Calu3 (cell line): Measurements from ENCODE around the gene TRMT44. TPM values are rescaled to one million over a fixed set of nuclear protein-coding genes. Genes with fewer than 3 reads are reported as not detected.

Experiments used
- BruUV-seq: library from RNA; stranded (reverse); fragments of 400-500 nt; replicated peaks from 2 replicates; lab custom pipeline; 2021; lab: Mats Ljungman, UMichigan
- CTCF ChIA-PET: fragments of 300-600 bp; sonication (Branson Sonifier 250); formaldehyde crosslinking; loops from one replicate; lab custom pipeline; 2022; ENCODE audit warnings: antibody characterized with exemption; lab: Charles Lee
- DNase-seq: peaks from one replicate; pipeline ENCODE4 v3.0.0; 2022
- H3K27ac Mint-ChIP-seq: one replicate; pipeline ENCODE4 v1.8.0; 2022; ENCODE audit warnings: mixed read lengths; ENCODE audit not compliant: unreplicated experiment
- H3K27me3 Mint-ChIP-seq: one replicate; pipeline ENCODE4 v1.8.0; 2022; ENCODE audit warnings: mixed read lengths; ENCODE audit not compliant: unreplicated experiment
- H3K36me3 Mint-ChIP-seq: one replicate; pipeline ENCODE4 v1.8.0; 2022; ENCODE audit warnings: mild to moderate bottlenecking, moderate library complexity, mixed read lengths; ENCODE audit not compliant: insufficient read depth, unreplicated experiment
- H3K4me1 Mint-ChIP-seq: one replicate; pipeline ENCODE4 v1.8.0; 2022; ENCODE audit warnings: mild to moderate bottlenecking, low read depth, mixed read lengths; ENCODE audit not compliant: unreplicated experiment
- H3K4me3 Mint-ChIP-seq: one replicate; pipeline ENCODE4 v1.8.0; 2022; ENCODE audit warnings: mild to moderate bottlenecking, low read depth, moderate library complexity, mixed read lengths; ENCODE audit not compliant: unreplicated experiment
- H3K9me3 Mint-ChIP-seq: one replicate; pipeline ENCODE4 v1.8.0; 2022; ENCODE audit warnings: low read depth, mixed read lengths; ENCODE audit not compliant: unreplicated experiment
- CTCF ChIP-seq: fragments of 200-600 bp; IDR thresholded peaks from one replicate; pipeline ENCODE4 v1.8.0; 2022; ENCODE audit warnings: antibody characterized with exemption; ENCODE audit not compliant: unreplicated experiment
- intact Hi-C: fragments of 100-400 bp; cut with micrococcal nuclease; formaldehyde crosslinking; loops from one replicate; pipeline ENCODE4 v1.10.0; 2022; ENCODE audit not compliant: unreplicated experiment
- total RNA-seq: library from RNA; stranded (reverse); gene quantifications from 2 replicates; pipeline ENCODE4 v1.2.3, GENCODE V29; 2022

The TRMT44 gene
- total RNA-seq, 1 experiment from 2014 or later = 21.5 TPM

- Mint-ChIP-seq H3K4me3 (peak overlapping the region; percentile 82), H3K27me3 (no peaks in the 10 kb centered on the region), H3K9me3 (no peaks in the 10 kb centered on the region), H3K36me3 (peaks cover 24% of the 10 kb centered on the region), H3K27ac (peak overlapping the region; percentile 33), H3K4me1 (peaks cover 21% of the 10 kb centered on the region)
- CTCF ChIA-PET = no interaction called here
- intact Hi-C loops = no loop called here
- BruUV-seq = no TSS peak
- no peak for DNase-seq
- TF ChIP-seq CTCF = no peak
Measured at GRCh38 chr4:8439168-8439567, 1.4 kb upstream of the TRMT44 start.

- peaks cover 21% of the 10 kb centered on the region for H3K4me1 Mint-ChIP-seq
- intact Hi-C loops = no loop called here
Measured at GRCh38 chr4:8439914-8440491, 574 bp upstream of the TRMT44 start.

GRCh38 chr4:8441499-8442091 is 1.0 kb downstream of the TRMT44 start:
- Mint-ChIP-seq H3K36me3 (peaks cover 24% of the 10 kb centered on the region), H3K27me3 (no peaks in the 10 kb centered on the region), H3K4me1 (peaks cover 29% of the 10 kb centered on the region), H3K9me3 (no peaks in the 10 kb centered on the region), H3K4me3 (peak overlapping the region; percentile 82), H3K27ac (no peak overlapping the region)
- TF ChIP-seq CTCF = no peak
- CTCF ChIA-PET = no interaction called here
- intact Hi-C loops = no loop called here
- BruUV-seq = TSS peak; percentile 26
- DNase-seq = no peak

More at GRCh38 chr4:8439914-8440491, 574 bp upstream of the TRMT44 start:
- BruUV-seq = TSS peak; percentile 87
- TF ChIP-seq CTCF = no peak
- DNase-seq = no peak
- CTCF ChIA-PET = interaction anchor here (1.0 kb wide), 1 partner anchor 12 kb away, joined by 4 read pairs; no protein-coding TSS in a partner anchor
- Mint-ChIP-seq H3K27me3 (no peaks in the 10 kb centered on the region), H3K27ac (peak overlapping the region; percentile 96), H3K4me3 (peak overlapping the region; percentile 82), H3K36me3 (peaks cover 24% of the 10 kb centered on the region), H3K9me3 (no peaks in the 10 kb centered on the region)

GRCh38 chr4:8442596-8443358 is 2.2 kb downstream of the TRMT44 start:
- no peaks in the 10 kb centered on the region for H3K27me3 Mint-ChIP-seq
- H3K4me1 Mint-ChIP-seq = peaks cover 20% of the 10 kb centered on the region
- BruUV-seq = no TSS peak
- H3K9me3 Mint-ChIP-seq = no peaks in the 10 kb centered on the region
- CTCF ChIA-PET = no interaction called here
- TF ChIP-seq CTCF = no peak
- H3K27ac Mint-ChIP-seq = no peak overlapping the region
- peak overlapping the region; percentile 82 for H3K4me3 Mint-ChIP-seq
- intact Hi-C loops = no loop called here
- DNase-seq = no peak
- H3K36me3 Mint-ChIP-seq = peaks cover 24% of the 10 kb centered on the region
